Hepatocyte (in vitro differentiated cells): ENCODE results near the gene NCAPD2.

Experiments
- CTCF ChIP-seq: fragments of 200-600 bp; sonication (generic); IDR thresholded peaks from 2 replicates; pipeline ENCODE4 v1.5.1; 2016; ENCODE audit warnings: antibody characterized with exemption, mild to moderate bottlenecking; ENCODE audit not compliant: poor library complexity
- EZH2 ChIP-seq: fragments of 200-600 bp; sonication (generic); IDR thresholded peaks from 2 replicates; pipeline ENCODE4 v1.6.1; 2016; ENCODE audit warnings: antibody characterized with exemption, mild to moderate bottlenecking, borderline replicate concordance

GRCh38 chr12:6551496-6552139 lies 57.7 kb downstream of the NCAPD2 start:
- TF ChIP-seq CTCF (no peak), EZH2 (no peak)
